GM23338 (cell line): Measurements from ENCODE around the gene C1orf50. TPM values are rescaled to one million over a fixed set of nuclear protein-coding genes. Genes with fewer than 3 reads are reported as not detected.

Source experiments
- ATAC-seq: fragments of 200-7000 bp; cut with Tn5 transposase; 3 replicates; pipeline ENCODE4 v1.9.1; 2020
- DNase-seq: peaks from one replicate; pipeline ENCODE4 v3.0.0-alpha.2; 2015; ENCODE audit warnings: low spot score
- H2AFZ ChIP-seq: fragments of 200-600 bp; sonication (generic); 2 replicates; pipeline ENCODE4 v1.8.0; 2016; ENCODE audit warnings: antibody characterized with exemption, mild to moderate bottlenecking, moderate library complexity
- H3F3A ChIP-seq: fragments of 200-600 bp; sonication (generic); replicated peaks from 2 replicates; pipeline ENCODE4 v1.8.0; 2017; ENCODE audit warnings: antibody characterized with exemption, mixed run types, low read depth
- H3K27ac ChIP-seq: fragments of 200-600 bp; sonication (generic); 2 replicates; pipeline ENCODE4 v1.6.1; 2016; ENCODE audit warnings: low read depth
- H3K27me3 ChIP-seq: fragments of 200-600 bp; sonication (generic); 2 replicates; pipeline ENCODE4 v1.8.0; 2016; ENCODE audit warnings: mild to moderate bottlenecking, mixed run types, moderate library complexity; ENCODE audit not compliant: insufficient read depth
- H3K36me3 ChIP-seq: fragments of 200-600 bp; sonication (generic); 2 replicates; pipeline ENCODE4 v1.8.0; 2016; ENCODE audit warnings: mild to moderate bottlenecking; ENCODE audit not compliant: insufficient read depth
- H3K4me1 ChIP-seq: fragments of 200-600 bp; sonication (generic); 2 replicates; pipeline ENCODE4 v1.8.0; 2016; ENCODE audit warnings: mild to moderate bottlenecking, moderate library complexity; ENCODE audit not compliant: insufficient read depth
- H3K4me2 ChIP-seq: fragments of 200-600 bp; sonication (generic); 2 replicates; pipeline ENCODE4 v1.7.1; 2017; ENCODE audit warnings: mixed run types
- H3K4me3 ChIP-seq: fragments of 200-600 bp; sonication (generic); 2 replicates; pipeline ENCODE4 v1.6.1; 2016; ENCODE audit warnings: mixed run types
- H3K79me2 ChIP-seq: fragments of 200-600 bp; sonication (generic); replicated peaks from 2 replicates; pipeline ENCODE4 v1.8.0; 2017; ENCODE audit warnings: mild to moderate bottlenecking; ENCODE audit not compliant: insufficient read depth
- H3K9me2 ChIP-seq: fragments of 200-600 bp; sonication (generic); 2 replicates; pipeline ENCODE4 v1.8.0; 2017; ENCODE audit not compliant: insufficient read depth
- H4K20me1 ChIP-seq: fragments of 200-600 bp; sonication (generic); replicated peaks from 2 replicates; pipeline ENCODE4 v1.8.0; 2017; ENCODE audit warnings: mild to moderate bottlenecking; ENCODE audit not compliant: insufficient read depth
- H3K27ac Mint-ChIP-seq: 2 replicates; pipeline ENCODE4 v1.8.0; 2020; ENCODE audit warnings: inconsistent platforms, mild to moderate bottlenecking, moderate library complexity, mixed read lengths
- H3K27me3 Mint-ChIP-seq: 3 replicates; pipeline ENCODE4 v1.8.0; 2022; ENCODE audit warnings: low read depth, mild to moderate bottlenecking, moderate library complexity, mixed read lengths, inconsistent platforms; ENCODE audit not compliant: insufficient read depth, poor library complexity
- H3K36me3 Mint-ChIP-seq: 3 replicates; pipeline ENCODE4 v1.8.0; 2021; ENCODE audit warnings: low read depth, mild to moderate bottlenecking, inconsistent platforms, moderate library complexity, mixed read lengths
- H3K4me1 Mint-ChIP-seq: 3 replicates; pipeline ENCODE4 v1.8.0; 2020; ENCODE audit warnings: mild to moderate bottlenecking, inconsistent platforms, mixed read lengths
- H3K4me3 Mint-ChIP-seq: 3 replicates; pipeline ENCODE4 v1.8.0; 2021; ENCODE audit warnings: moderate library complexity, mild to moderate bottlenecking, inconsistent platforms, mixed read lengths
- H3K9me3 Mint-ChIP-seq: 3 replicates; pipeline ENCODE4 v1.8.0; 2020; ENCODE audit warnings: moderate library complexity, mild to moderate bottlenecking, inconsistent platforms, mixed read lengths
- EZH2 ChIP-seq: fragments of 200-600 bp; sonication (generic); IDR thresholded peaks from one replicate; pipeline ENCODE4 v1.8.0; 2017; ENCODE audit warnings: antibody characterized with exemption, mild to moderate bottlenecking, low read depth; ENCODE audit not compliant: unreplicated experiment
- JUNB ChIP-seq: IDR thresholded peaks from one replicate; pipeline ENCODE4 v1.6.1; 2016; ENCODE audit warnings: antibody characterized with exemption; ENCODE audit not compliant: unreplicated experiment
- NANOG ChIP-seq: IDR thresholded peaks from 2 replicates; pipeline ENCODE4 v1.6.1; 2016; ENCODE audit warnings: antibody characterized with exemption, borderline replicate concordance
- POLR2AphosphoS5 ChIP-seq: IDR thresholded peaks from 2 replicates; pipeline ENCODE4 v1.6.1; 2016; ENCODE audit warnings: antibody characterized with exemption, low read depth
- STAT1 ChIP-seq: IDR thresholded peaks from one replicate; pipeline ENCODE4 v1.6.1; 2016; ENCODE audit warnings: antibody characterized with exemption; ENCODE audit not compliant: unreplicated experiment
- ZNF114 ChIP-seq: fragments of 250-450 bp; sonication (Bioruptor Pico); IDR thresholded peaks from 2 replicates; pipeline ENCODE4 v1.5.0; 2020; ENCODE audit warnings: mild to moderate bottlenecking, moderate library complexity
- ZNF331 ChIP-seq: fragments of 250-450 bp; sonication (Bioruptor Pico); IDR thresholded peaks from 2 replicates; pipeline ENCODE4 v1.5.0; 2020; ENCODE audit warnings: low read depth, mild to moderate bottlenecking, moderate library complexity
- polyA plus RNA-seq: library from polyadenylated mRNA; unstranded; fragments of >200 nt; fragmentation: Nextera tagmentation; extraction: Ambion mirVana; gene quantifications from 2 replicates; pipeline ENCODE4 v1.2.1, GENCODE V29; 2016
- total RNA-seq: library from RNA; depleted of rRNA; stranded (reverse); fragments of >200 nt; shearing (Covaris generic); gene quantifications from 2 replicates; pipeline ENCODE4 v1.2.3, GENCODE V29; 2014
- TF ChIP-seq, protein P1 (sequence below): IDR thresholded peaks from 2 replicates; pipeline ENCODE4 v1.6.1; 2016; ENCODE audit warnings: antibody characterized with exemption
- TF ChIP-seq, protein P2 (sequence below): IDR thresholded peaks from one replicate; pipeline ENCODE4 v1.6.1; 2018; ENCODE audit warnings: antibody characterized with exemption; ENCODE audit not compliant: unreplicated experiment
- TF ChIP-seq, protein P3 (sequence below), 2 experiments: fragments of 200-600 bp in 1 of 2; sonication (generic) in 1 of 2; conservative IDR thresholded peaks; 2 replicates each; pipeline versions ENCODE4 v1.5.1 to v1.6.1; 2016 to 2017; ENCODE audit warnings: antibody characterized with exemption in 2 of 2, low read depth in 2 of 2, mild to moderate bottlenecking in 2 of 2, moderate library complexity in 1 of 2

C1orf50 gene
- total and polyA plus RNA-seq, 2 experiments from 2014 or later, result 4.4 to 4.7 TPM

DNA sequence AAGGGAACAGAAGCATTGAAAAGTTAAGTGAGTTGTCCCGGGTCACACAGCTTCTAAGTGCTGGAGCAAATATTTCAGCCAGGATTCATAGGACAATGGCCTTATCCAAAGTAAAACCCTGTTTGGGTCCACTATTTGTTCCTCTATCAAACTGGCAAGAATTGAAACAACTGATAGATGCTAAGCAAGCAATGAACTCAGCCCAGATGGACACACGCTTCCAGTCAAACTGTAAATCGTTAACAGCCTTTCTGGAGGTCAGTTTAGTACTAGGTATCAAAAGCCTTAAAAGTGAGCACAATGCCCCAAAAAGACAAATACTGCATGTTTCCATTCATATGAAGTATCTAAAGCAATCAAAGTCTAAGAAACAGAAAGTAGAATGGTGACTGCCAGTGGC is 50.9 kb downstream of the C1orf50 start (continued):
- TF ChIP-seq, protein P1, sequence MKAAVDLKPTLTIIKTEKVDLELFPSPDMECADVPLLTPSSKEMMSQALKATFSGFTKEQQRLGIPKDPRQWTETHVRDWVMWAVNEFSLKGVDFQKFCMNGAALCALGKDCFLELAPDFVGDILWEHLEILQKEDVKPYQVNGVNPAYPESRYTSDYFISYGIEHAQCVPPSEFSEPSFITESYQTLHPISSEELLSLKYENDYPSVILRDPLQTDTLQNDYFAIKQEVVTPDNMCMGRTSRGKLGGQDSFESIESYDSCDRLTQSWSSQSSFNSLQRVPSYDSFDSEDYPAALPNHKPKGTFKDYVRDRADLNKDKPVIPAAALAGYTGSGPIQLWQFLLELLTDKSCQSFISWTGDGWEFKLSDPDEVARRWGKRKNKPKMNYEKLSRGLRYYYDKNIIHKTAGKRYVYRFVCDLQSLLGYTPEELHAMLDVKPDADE, result no peak
- TF ChIP-seq ZNF114 (CRISPR knock-in tag) (no peak), NANOG (no peak)
- TF ChIP-seq, protein P2, sequence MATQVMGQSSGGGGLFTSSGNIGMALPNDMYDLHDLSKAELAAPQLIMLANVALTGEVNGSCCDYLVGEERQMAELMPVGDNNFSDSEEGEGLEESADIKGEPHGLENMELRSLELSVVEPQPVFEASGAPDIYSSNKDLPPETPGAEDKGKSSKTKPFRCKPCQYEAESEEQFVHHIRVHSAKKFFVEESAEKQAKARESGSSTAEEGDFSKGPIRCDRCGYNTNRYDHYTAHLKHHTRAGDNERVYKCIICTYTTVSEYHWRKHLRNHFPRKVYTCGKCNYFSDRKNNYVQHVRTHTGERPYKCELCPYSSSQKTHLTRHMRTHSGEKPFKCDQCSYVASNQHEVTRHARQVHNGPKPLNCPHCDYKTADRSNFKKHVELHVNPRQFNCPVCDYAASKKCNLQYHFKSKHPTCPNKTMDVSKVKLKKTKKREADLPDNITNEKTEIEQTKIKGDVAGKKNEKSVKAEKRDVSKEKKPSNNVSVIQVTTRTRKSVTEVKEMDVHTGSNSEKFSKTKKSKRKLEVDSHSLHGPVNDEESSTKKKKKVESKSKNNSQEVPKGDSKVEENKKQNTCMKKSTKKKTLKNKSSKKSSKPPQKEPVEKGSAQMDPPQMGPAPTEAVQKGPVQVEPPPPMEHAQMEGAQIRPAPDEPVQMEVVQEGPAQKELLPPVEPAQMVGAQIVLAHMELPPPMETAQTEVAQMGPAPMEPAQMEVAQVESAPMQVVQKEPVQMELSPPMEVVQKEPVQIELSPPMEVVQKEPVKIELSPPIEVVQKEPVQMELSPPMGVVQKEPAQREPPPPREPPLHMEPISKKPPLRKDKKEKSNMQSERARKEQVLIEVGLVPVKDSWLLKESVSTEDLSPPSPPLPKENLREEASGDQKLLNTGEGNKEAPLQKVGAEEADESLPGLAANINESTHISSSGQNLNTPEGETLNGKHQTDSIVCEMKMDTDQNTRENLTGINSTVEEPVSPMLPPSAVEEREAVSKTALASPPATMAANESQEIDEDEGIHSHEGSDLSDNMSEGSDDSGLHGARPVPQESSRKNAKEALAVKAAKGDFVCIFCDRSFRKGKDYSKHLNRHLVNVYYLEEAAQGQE, result no peak

DNA sequence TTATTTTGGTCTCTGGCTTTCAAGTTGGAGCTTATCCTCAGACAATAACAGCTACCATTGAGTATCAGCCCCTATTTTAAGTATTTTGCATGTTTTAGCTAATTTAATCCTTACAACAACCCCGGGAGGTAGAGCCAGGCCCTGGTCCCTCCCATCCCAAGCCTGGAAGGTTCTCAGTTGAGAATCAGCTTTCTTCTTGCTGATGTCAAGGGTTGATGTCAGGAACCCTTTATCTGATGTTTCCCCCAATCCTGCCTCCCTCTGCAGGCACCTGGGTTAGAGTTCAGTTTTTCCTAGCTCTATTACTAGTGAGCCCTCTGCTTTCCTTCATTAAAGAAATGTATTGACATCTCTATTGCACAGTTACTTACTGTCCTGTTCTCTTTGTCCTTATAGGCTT is 53.8 kb downstream of the C1orf50 start:
- Histone ChIP-seq H3K79me2 (no peaks in the 10 kb centered on the region; the same call in 1 of the 2 replicates), H2AFZ (no peak overlapping the region), H3K4me3 (no peak overlapping the region), H3K27ac (no peak overlapping the region), H3K4me2 (no peak overlapping the region), H4K20me1 (no peaks in the 10 kb centered on the region), H3K27me3 (no peaks in the 10 kb centered on the region), H3K9me2 (no peaks in the 10 kb centered on the region), H3F3A (peaks cover 6% of the 10 kb centered on the region), H3K36me3 (no peaks in the 10 kb centered on the region), H3K4me1 (peaks cover 29% of the 10 kb centered on the region)
- H3K9me3 Mint-ChIP-seq, result no peaks in the 10 kb centered on the region
- no peak overlapping the region for H3K4me3 Mint-ChIP-seq
- no peaks in the 10 kb centered on the region for H3K36me3 Mint-ChIP-seq
- H3K27me3 Mint-ChIP-seq, result peaks cover 2% of the 10 kb centered on the region
- H3K27ac Mint-ChIP-seq, result no peak overlapping the region
- ATAC-seq (no peak), DNase-seq (no peak)
- peaks cover 26% of the 10 kb centered on the region for H3K4me1 Mint-ChIP-seq
- no peak for TF ChIP-seq NANOG
- no peak for TF ChIP-seq STAT1
- no peak for TF ChIP-seq POLR2AphosphoS5
- no peak for TF ChIP-seq ZNF331 (CRISPR knock-in tag)
- TF ChIP-seq, protein P2, result no peak
- no peak for TF ChIP-seq EZH2
- no peak for TF ChIP-seq JUNB
- TF ChIP-seq ZNF114 (CRISPR knock-in tag), result no peak
- TF ChIP-seq, protein P3, sequence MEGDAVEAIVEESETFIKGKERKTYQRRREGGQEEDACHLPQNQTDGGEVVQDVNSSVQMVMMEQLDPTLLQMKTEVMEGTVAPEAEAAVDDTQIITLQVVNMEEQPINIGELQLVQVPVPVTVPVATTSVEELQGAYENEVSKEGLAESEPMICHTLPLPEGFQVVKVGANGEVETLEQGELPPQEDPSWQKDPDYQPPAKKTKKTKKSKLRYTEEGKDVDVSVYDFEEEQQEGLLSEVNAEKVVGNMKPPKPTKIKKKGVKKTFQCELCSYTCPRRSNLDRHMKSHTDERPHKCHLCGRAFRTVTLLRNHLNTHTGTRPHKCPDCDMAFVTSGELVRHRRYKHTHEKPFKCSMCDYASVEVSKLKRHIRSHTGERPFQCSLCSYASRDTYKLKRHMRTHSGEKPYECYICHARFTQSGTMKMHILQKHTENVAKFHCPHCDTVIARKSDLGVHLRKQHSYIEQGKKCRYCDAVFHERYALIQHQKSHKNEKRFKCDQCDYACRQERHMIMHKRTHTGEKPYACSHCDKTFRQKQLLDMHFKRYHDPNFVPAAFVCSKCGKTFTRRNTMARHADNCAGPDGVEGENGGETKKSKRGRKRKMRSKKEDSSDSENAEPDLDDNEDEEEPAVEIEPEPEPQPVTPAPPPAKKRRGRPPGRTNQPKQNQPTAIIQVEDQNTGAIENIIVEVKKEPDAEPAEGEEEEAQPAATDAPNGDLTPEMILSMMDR (conservative IDR thresholded peaks at IDR 0.05; ENCODE audit: low read depth in 2 of 2), result no peak
